ENCODE results near the gene SCAMP1. TPM values are rescaled to one million over a fixed set of nuclear protein-coding genes. Genes with fewer than 3 reads are reported as not detected.
"Not testable (repeated sequence)": the region's sequence is repeated elsewhere in the genome, so short reads cannot be mapped to it uniquely, and the experiment has no call there.

The SCAMP1 gene
- total RNA-seq, 4 donors from 2014 or later = 14.9 to 94.1 (median 58.6) TPM

DNA sequence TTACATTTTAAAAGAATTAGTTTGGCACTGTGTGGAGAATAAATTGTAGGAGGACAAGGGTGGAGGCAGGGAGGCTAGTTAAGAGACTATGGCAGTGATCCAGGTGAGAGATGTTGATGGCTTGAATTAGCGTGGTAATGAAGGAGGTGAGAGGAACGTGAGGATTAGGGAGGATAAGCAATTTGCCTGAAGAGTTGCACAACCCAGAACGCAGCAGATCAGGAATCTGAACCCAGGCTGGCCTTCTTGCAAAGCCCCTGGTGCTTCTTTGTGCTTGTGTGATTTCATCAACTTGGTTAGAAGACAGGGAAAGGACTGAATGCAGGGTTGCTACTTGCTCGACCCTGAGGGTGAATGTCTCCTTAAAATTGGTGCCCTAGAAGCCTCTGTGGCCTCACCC lies 6.9 kb upstream of the SCAMP1 start:
- Histone ChIP-seq H3K27ac (no peak overlapping the region), H3K4me1 (no peaks in the 10 kb centered on the region), H3K4me3 (no peak overlapping the region), H3K27me3 (no peaks in the 10 kb centered on the region), H3K36me3 (no peaks in the 10 kb centered on the region), H3K9me3 (no peaks in the 10 kb centered on the region)
- TF ChIP-seq, protein P1, sequence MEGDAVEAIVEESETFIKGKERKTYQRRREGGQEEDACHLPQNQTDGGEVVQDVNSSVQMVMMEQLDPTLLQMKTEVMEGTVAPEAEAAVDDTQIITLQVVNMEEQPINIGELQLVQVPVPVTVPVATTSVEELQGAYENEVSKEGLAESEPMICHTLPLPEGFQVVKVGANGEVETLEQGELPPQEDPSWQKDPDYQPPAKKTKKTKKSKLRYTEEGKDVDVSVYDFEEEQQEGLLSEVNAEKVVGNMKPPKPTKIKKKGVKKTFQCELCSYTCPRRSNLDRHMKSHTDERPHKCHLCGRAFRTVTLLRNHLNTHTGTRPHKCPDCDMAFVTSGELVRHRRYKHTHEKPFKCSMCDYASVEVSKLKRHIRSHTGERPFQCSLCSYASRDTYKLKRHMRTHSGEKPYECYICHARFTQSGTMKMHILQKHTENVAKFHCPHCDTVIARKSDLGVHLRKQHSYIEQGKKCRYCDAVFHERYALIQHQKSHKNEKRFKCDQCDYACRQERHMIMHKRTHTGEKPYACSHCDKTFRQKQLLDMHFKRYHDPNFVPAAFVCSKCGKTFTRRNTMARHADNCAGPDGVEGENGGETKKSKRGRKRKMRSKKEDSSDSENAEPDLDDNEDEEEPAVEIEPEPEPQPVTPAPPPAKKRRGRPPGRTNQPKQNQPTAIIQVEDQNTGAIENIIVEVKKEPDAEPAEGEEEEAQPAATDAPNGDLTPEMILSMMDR (IDR thresholded peaks at IDR 0.05) = no peak
- no peak for TF ChIP-seq POLR2A (IDR thresholded peaks at IDR 0.05)
- intact Hi-C loops (cut with DNase I; ENCODE audit: low total_unique reads) = no loop called here
- no peak for DNase-seq

DNA sequence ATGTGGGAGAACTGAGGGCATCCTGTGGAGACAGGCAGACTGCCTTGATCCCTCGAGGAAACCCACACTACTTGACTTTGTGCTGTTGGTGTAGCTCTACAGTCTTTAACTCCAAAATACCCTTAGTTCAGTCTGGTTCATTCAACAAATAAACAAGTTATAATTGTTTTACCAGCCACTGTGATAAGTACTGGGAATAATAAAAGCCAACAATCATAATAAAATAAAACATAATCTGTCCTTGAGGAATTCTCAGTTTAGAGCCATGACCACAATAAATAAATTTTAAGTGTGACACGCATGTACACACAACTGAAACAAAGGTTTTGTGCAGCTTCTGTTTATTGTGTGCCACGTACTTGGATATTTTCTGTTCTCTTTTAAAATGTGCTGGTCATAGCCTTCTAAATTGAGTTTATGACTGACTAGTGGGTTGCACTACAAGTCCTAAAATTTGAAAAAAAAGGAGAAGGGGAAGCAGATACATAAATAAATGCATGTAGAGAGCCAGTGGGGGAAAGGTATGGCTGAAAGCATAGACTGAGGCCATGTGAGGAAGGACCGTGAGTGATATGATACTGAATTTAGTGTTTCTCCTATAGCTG lies 6.2 kb upstream of the SCAMP1 start:
- Histone ChIP-seq H3K27me3 (no peaks in the 10 kb centered on the region), H3K27ac (no peak overlapping the region), H3K36me3 (no peaks in the 10 kb centered on the region), H3K9me3 (no peaks in the 10 kb centered on the region), H3K4me3 (no peak overlapping the region), H3K4me1 (peaks cover 0 to under 1% of the 10 kb centered on the region in 2 donors)
- DNase-seq = no peak
- TF ChIP-seq, protein P1 (IDR thresholded peaks at IDR 0.05) = no peak
- no peak for TF ChIP-seq POLR2A (IDR thresholded peaks at IDR 0.05)
- intact Hi-C loops (cut with DNase I; ENCODE audit: low total_unique reads) = no loop called here

DNA sequence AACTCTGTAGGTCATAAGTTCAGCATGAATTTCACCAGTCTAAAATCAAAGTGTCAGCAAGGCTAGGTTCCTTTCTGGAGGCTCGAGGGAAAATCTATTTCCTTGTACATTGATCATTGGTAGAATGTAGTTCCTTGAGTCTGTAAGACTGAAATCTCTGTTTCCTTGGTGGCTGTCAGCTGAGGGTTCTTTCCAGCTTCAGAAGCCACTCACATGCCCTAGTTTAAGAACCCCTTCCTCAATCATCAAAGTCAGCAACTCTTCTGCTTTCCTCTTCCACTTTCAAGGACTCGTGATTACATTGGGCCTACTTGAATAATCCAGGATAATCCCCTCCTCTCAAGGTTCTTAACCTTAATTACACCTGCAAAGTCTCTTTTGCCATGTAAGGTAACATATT lies 4.9 kb upstream of the SCAMP1 start:
- Histone ChIP-seq H3K27me3 (no peaks in the 10 kb centered on the region), H3K9me3 (no peaks in the 10 kb centered on the region), H3K4me1 (peaks cover 0 to 5% of the 10 kb centered on the region in 2 donors), H3K27ac (no peak overlapping the region), H3K36me3 (no peaks in the 10 kb centered on the region), H3K4me3 (no peak overlapping the region)
- TF ChIP-seq, protein P1 (IDR thresholded peaks at IDR 0.05) = no peak
- TF ChIP-seq POLR2A (IDR thresholded peaks at IDR 0.05) = no peak
- no peak for DNase-seq
- intact Hi-C loops (cut with DNase I; ENCODE audit: low total_unique reads) = no loop called here

DNA sequence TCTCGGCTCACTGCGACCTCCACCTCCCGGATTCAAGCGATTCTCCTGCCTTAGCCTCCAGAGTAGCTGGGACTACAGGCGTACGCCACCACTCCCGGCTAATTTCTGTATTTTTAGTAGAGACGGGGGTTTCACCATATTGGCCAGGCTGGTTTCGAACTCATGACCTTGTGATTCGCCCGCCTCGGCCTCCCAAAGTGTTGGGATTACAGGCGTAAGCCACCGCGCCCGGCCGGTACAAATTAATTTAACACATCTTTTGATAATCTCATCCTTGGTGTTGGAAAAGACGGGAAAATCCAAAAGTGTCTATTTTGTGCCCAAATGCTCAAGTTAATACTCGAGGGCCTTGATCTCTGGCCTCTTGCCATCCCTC lies 974 bp upstream of the SCAMP1 start:
- intact Hi-C loops (cut with DNase I; ENCODE audit: low total_unique reads); H3K36me3 ChIP-seq; DNase-seq; H3K27me3 ChIP-seq; H3K4me1 ChIP-seq; H3K9me3 ChIP-seq: not testable (repeated sequence)
- peak overlapping the region; percentile 91 to 92 for H3K4me3 ChIP-seq
- H3K27ac ChIP-seq = peak overlapping the region; percentile 83 to 89

DNA sequence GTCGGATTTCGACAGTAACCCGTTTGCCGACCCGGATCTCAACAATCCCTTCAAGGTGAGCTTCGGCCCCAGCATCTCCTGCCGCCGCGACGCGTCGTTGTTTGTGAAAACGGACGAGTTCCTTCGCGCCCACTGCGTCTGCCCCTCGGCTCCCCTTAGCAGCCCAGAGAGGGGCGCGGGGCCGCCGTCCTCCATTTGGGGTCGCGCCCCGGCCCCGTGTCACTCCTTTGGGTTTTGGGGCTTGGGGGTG lies 182 bp downstream of the SCAMP1 start:
- intact Hi-C loops (cut with DNase I; ENCODE audit: low total_unique reads) = loop anchor here (2.0 kb wide), 1 partner anchor 66 kb away; the partner anchor contains the start of gene AP3B1
- peak overlapping the region; percentile 91 to 92 for H3K4me3 ChIP-seq
- H3K4me1 ChIP-seq = peaks cover 0 to 5% of the 10 kb centered on the region in 2 donors
- no peak for TF ChIP-seq POLR2A (IDR thresholded peaks at IDR 0.05)
- TF ChIP-seq, protein P1 (IDR thresholded peaks at IDR 0.05) = no peak
- no peaks in the 10 kb centered on the region for H3K27me3 ChIP-seq
- H3K9me3 ChIP-seq = no peaks in the 10 kb centered on the region
- no peak for DNase-seq
- no peaks in the 10 kb centered on the region for H3K36me3 ChIP-seq
- H3K27ac ChIP-seq = peak overlapping the region; percentile 83 to 89

Data from uterus (tissue), 4 donors.